MG63 (cell line): ENCODE data around the gene ZNF740. TPM values are rescaled to one million over a fixed set of nuclear protein-coding genes. Genes with fewer than 3 reads are reported as not detected.
"Not testable (repeated sequence)": the region's sequence is repeated elsewhere in the genome, so short reads cannot be mapped to it uniquely, and the experiment has no call there.

Source experiments
- DNase-seq: peaks from one replicate; pipeline ENCODE4 v3.0.0-alpha.2; 2020
- H3K27me3 ChIP-seq: fragments of 250-450 bp; sonication (Bioruptor Pico); 2 replicates; pipeline ENCODE4 v1.5.1; 2020; ENCODE audit warnings: mild to moderate bottlenecking, moderate library complexity
- H3K36me3 ChIP-seq: fragments of 250-450 bp; sonication (Bioruptor Pico); 2 replicates; pipeline ENCODE4 v1.5.1; 2020; ENCODE audit warnings: mild to moderate bottlenecking, moderate library complexity
- H3K4me3 ChIP-seq: fragments of 250-450 bp; sonication (Bioruptor Pico); 2 replicates; pipeline ENCODE4 v1.5.1; 2020; ENCODE audit warnings: mild to moderate bottlenecking, moderate library complexity
- H3K9me3 ChIP-seq: fragments of 250-450 bp; sonication (Bioruptor Pico); 2 replicates; pipeline ENCODE4 v1.5.1; 2020; ENCODE audit warnings: mild to moderate bottlenecking, moderate library complexity
- total RNA-seq: library from RNA; depleted of rRNA; stranded (reverse); fragments of >200 nt; shearing (Covaris generic); gene quantifications from 2 replicates; pipeline ENCODE4 v1.2.3, GENCODE V29; 2014; ENCODE audit warnings: low replicate concordance; rRNA removed

ZNF740 gene
- 14.7 and 22.2 TPM in 2 replicates for total RNA-seq

DNA sequence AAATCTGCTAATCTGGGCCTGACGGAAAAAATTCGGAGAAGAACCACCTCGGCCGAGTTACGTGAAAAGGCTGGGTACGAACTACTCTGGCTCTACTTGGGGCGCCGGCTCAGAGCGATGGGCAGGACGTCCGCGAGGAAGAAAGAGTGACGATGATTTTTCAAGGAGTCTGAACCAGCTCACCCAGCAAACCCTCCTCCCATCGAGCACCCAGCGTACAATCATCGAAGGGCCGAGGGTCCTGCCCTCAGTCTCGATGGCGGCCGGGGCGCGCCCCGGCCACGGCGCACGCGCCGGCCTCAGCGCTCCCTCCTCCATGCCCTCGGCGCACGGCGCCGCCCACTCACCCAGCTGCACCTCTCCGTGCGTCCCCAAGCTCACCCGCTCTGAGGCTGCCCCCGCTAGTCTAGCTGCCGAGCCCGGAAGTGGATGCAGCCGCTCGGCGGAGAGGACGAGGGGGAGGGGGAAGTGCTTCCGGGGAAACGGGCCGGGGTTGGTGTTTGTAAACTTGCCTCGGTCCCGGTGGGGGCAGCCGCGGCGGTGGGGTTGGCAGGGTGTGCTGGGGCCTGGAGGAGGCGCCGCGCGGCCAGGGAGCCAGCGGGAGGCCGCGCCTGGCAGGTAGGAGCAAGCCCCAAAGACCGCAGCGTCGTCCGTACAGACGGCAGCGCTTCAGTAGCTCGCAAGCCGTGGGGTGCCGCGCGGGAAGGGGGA, at the start of gene ZNF740, which contains the start of gene CSAD:
ZNF740 (plus strand) TSS at position 503 of the 711 bp plus-strand sequence. CDS start 1,262 bp downstream, outside the sequence.
CSAD (minus strand) TSS at position 706 of the 711 bp plus-strand sequence. CDS start 7,455 bp downstream, outside the sequence.
- H3K36me3 ChIP-seq = peaks cover 39% of the 10 kb centered on the region

GRCh38 chr12:53131844-53132243, 48.7 kb upstream of the ZNF740 start:
- no peaks in the 10 kb centered on the region; the same call in 1 of the 2 replicates for H3K9me3 ChIP-seq
- no peak for DNase-seq
- H3K27me3 ChIP-seq = no peaks in the 10 kb centered on the region
- H3K4me3 ChIP-seq = no peak overlapping the region
- no peaks in the 10 kb centered on the region for H3K36me3 ChIP-seq

More for the DNA sequence above, at the start of gene ZNF740, which contains the start of gene CSAD:
- no peaks in the 10 kb centered on the region for H3K9me3 ChIP-seq
- DNase-seq = peak; percentile 99
- no peaks in the 10 kb centered on the region for H3K27me3 ChIP-seq
- H3K4me3 ChIP-seq = peak within 1 kb of the TSS; percentile 96

- no peaks in the 10 kb centered on the region for H3K27me3 ChIP-seq
- DNase-seq = no peak
- H3K9me3 ChIP-seq = peaks cover 5% of the 10 kb centered on the region
- H3K4me3 ChIP-seq = no peak overlapping the region
- H3K36me3 ChIP-seq = no peaks in the 10 kb centered on the region
Observed at GRCh38 chr12:53133722-53134121, 46.8 kb upstream of the ZNF740 start.

DNA sequence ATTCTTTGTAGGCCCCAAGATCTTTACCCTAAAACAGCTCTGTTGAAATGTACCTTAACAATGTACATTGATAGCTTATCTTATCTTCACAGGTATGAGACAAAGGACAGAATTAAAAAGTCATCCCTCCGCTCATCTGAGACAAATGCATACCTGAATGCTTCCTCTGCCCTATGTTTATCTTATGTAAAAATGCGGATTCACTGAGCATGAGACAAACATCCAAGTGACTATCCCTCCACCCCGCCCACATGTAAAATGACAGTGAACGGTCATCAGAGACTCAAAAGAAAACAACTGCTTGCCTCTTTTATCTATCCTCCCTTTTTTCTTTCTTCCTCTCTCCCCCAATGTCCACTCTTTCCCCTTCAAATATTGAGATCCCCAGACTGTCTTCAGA, 37.2 kb upstream of the ZNF740 start:
- DNase-seq = no peak
- no peaks in the 10 kb centered on the region for H3K9me3 ChIP-seq
- H3K27me3 ChIP-seq = no peaks in the 10 kb centered on the region
- no peaks in the 10 kb centered on the region for H3K36me3 ChIP-seq
- H3K4me3 ChIP-seq = no peak overlapping the region

DNA sequence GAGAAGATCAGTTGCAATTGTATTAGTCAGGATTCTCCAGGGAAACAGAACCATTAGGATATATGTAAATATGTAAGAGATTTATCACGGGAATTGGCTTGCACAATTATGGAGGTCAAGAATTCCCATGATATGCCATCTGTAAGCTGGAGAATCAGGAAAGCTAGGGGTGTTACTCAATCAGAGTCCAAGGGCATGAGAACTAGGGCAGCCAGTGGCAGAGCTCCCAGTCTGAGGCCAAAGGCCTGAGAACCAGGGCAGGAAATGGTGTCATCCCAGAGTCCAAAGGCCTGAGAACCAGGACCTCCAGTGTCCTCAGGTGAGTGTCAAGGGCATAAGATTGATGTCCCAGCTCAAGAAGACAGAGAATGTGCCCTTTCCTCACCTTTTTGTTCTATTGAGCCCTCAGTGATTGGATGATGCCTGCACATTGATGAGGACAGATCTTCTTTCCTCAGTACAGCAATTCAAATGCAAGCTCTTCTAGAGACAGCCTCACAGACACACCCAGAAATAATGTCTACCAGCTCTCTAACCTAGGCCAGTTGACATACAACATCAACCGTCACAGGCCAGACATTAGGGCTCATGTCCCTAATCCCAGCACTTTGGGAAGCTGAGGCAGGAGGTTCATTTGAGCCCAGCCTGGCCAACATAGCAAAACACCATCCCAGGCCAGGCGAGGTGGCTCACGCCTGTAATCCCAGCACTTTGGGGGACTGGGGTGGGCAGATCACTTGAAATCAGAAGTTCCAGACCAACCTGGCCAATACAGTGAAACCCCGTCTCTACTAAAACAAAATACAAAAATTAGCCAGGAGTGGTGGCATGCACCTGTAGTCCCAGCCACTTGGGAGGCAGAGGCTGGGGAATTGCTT, 34.9 kb upstream of the ZNF740 start:
- Histone ChIP-seq H3K9me3 (no peaks in the 10 kb centered on the region), H3K27me3 (no peaks in the 10 kb centered on the region), H3K36me3 (no peaks in the 10 kb centered on the region), H3K4me3 (no peak overlapping the region)
- peak; percentile 22 for DNase-seq

DNA sequence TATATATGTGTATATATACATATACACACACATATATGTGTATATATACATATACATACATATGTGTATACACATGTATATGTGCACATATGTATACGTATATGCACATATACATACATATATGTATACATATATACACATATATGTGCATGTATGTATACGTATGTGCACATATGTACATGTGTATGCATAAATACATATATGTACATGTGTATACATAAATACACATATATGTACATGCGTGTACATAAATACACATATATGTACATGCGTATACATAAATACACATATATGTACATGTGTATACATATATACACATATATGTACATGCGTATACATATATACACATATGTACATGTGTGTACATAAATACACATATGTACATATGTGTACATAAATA, 33.3 kb upstream of the ZNF740 start:
- Histone ChIP-seq H3K36me3 (no peaks in the 10 kb centered on the region), H3K27me3 (no peaks in the 10 kb centered on the region), H3K4me3 (no peak overlapping the region), H3K9me3 (no peaks in the 10 kb centered on the region)
- no peak for DNase-seq

GRCh38 chr12:53147653-53148052, 32.9 kb upstream of the ZNF740 start:
- Histone ChIP-seq H3K9me3 (no peaks in the 10 kb centered on the region), H3K27me3 (no peaks in the 10 kb centered on the region), H3K4me3 (no peak overlapping the region), H3K36me3 (no peaks in the 10 kb centered on the region)
- DNase-seq = no peak

- Histone ChIP-seq H3K4me3 (no peak overlapping the region), H3K27me3 (no peaks in the 10 kb centered on the region), H3K9me3 (no peaks in the 10 kb centered on the region), H3K36me3 (no peaks in the 10 kb centered on the region)
- DNase-seq = no peak
Observed at GRCh38 chr12:53151039-53151438, 29.5 kb upstream of the ZNF740 start.

- no peaks in the 10 kb centered on the region for H3K27me3 ChIP-seq
- H3K4me3 ChIP-seq = no peak overlapping the region
- no peaks in the 10 kb centered on the region for H3K36me3 ChIP-seq
- no peak for DNase-seq
- H3K9me3 ChIP-seq = no peaks in the 10 kb centered on the region
Observed at GRCh38 chr12:53152390-53152789, 28.1 kb upstream of the ZNF740 start.

- Histone ChIP-seq H3K9me3 (no peaks in the 10 kb centered on the region), H3K36me3 (0 out of 2 replicates have a peak, but pooled peaks cover 4% of the 10 kb centered on the region), H3K4me3 (no peak overlapping the region), H3K27me3 (no peaks in the 10 kb centered on the region)
- peak; percentile 72 for DNase-seq
Observed at GRCh38 chr12:53159195-53159839, 21.2 kb upstream of the ZNF740 start.

GRCh38 chr12:53160000-53160399, 20.5 kb upstream of the ZNF740 start:
- Histone ChIP-seq H3K27me3 (no peaks in the 10 kb centered on the region), H3K9me3 (no peaks in the 10 kb centered on the region), H3K36me3 (0 out of 2 replicates have a peak, but pooled peaks cover 4% of the 10 kb centered on the region)

GRCh38 chr12:53160673-53161072, 19.8 kb upstream of the ZNF740 start:
- Histone ChIP-seq H3K27me3 (no peaks in the 10 kb centered on the region), H3K4me3 (no peak overlapping the region), H3K9me3 (no peaks in the 10 kb centered on the region), H3K36me3 (0 out of 2 replicates have a peak, but pooled peaks cover 4% of the 10 kb centered on the region)
- DNase-seq = no peak

More at GRCh38 chr12:53160000-53160399, 20.5 kb upstream of the ZNF740 start:
- no peak overlapping the region for H3K4me3 ChIP-seq
- DNase-seq = no peak

DNA sequence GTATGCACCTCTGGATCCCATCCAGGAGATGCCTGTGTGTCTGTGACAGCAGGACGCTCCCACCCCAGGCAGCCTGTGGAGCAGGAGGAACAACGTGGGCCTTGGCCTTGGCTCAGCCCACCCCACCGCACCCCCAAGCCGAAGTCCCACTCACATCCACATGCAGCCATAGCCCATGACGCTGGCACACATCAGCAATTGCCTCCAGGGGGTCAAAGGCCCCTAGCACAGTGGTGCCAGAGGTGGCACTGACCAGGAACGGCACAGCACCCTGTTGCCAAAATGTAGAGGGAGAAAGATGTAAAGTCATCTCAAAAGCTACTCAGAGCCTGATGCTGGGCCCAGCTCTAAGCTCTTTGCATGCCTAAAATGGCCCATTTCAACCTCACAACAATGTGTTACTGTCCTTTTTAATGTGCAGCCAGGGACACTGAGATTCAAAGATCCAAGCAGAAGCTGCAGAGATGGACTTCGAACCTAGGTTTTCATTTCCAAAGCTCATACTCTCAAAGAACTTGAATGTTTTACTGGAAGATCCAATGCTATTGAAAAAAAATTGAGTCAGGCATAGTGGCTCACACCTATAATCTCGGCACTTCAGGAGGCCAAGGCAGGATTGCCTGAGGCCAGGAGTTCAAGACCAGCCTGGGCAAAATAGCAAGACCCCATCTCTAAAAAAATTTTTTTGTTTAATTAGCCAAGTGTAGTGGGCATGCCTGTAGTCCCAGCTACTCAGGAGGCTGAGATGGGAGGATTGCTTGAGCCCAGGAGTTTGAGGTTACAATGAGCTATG, 19.2 kb upstream of the ZNF740 start:
- Histone ChIP-seq H3K27me3 (no peaks in the 10 kb centered on the region), H3K36me3 (0 out of 2 replicates have a peak, but pooled peaks cover 4% of the 10 kb centered on the region), H3K4me3 (no peak overlapping the region), H3K9me3 (no peaks in the 10 kb centered on the region)
- no peak for DNase-seq

GRCh38 chr12:53163008-53163407, 17.5 kb upstream of the ZNF740 start:
- not testable (repeated sequence) for DNase-seq, H3K9me3 ChIP-seq, H3K36me3 ChIP-seq, H3K27me3 ChIP-seq, H3K4me3 ChIP-seq

DNA sequence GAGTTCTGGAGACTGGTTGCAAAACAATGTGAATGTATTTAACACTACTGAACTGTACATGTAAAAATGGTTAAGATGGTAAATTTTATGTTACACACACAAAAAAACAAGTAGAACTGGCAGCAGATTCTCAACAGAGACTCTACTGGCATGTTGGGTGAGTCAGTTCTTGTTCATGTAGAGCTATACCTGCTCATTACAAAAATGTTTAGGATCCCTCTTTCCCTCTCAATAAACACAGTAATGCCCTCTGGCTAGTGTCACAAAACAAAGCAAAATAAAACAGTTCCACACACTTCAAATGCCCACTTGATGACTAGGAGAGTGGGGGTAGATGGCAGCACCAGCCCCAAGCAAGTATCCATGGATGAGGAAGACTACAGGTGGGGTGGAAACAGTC, 13.7 kb upstream of the ZNF740 start:
- Histone ChIP-seq H3K27me3 (no peaks in the 10 kb centered on the region), H3K9me3 (no peaks in the 10 kb centered on the region), H3K4me3 (no peak overlapping the region), H3K36me3 (no peaks in the 10 kb centered on the region)
- DNase-seq = no peak

DNA sequence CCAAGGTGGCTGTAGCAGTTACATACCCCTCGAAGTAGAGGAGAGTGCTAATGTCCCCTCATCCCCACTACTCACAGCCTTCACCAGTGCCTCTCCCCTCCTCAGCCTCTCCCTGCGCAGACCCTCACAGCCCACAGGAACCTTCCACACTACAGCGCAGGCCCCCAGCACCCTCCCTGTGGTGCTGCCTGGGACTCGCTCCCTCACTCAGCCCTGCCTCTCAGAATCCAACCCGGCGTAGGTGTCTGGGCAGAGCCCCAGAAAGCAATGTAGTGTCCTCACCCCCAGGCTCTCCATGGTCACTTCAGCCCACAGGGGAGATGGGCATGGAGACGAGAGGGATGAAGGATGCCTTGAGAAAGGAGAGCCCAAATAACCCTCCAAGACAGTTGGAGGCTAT, 10.9 kb upstream of the ZNF740 start:
- Histone ChIP-seq H3K4me3 (no peak overlapping the region), H3K36me3 (no peaks in the 10 kb centered on the region), H3K27me3 (no peaks in the 10 kb centered on the region), H3K9me3 (no peaks in the 10 kb centered on the region)
- DNase-seq = no peak
